ENCODE measurements around the gene WDR47. TPM values are rescaled to one million over a fixed set of nuclear protein-coding genes. Genes with fewer than 3 reads are reported as not detected.

The WDR47 gene
- polyA plus RNA-seq, 1 donor from 2014 or later: 65.7 TPM

DNA sequence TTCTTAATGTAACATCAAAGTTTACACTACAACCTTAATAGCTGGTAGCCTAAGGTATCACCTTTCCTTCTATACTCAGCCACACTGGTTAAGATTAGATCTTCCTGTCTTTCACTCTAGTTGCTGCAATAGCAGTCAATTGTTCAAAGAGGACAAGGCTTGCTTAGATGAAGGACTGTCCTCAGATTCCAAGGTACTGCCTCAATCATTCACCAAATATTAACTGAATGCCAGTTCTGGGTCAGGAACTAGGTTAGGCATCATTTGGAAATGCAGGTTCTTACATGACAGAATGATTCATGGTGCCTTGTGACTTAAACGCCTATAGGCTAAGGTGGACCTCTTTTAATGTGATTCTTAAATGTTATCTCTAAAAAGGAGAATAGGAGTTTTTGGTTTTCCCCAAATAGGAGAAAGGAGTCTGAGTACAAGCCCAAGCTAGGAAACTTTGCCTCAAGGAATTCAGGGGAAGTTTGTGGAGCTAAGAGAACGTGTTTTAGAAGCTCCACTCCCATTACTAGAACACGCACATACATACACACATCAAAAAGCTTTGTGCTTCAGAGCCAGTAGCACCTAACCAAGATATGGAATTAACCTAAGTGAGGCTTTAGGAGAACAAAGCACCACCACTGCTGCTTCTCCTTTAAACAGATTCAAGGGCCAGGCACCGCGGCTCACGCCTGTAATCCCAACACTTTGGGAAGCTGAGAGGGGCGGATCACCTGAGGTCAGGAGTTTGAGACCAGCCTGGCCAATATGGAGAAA, 8.5 kb upstream of the WDR47 start:
- H3K9ac ChIP-seq (ENCODE audit: low read length): no peak overlapping the region
- H3K4me3 ChIP-seq (ENCODE audit: low read length): no peak overlapping the region
- H3K36me3 ChIP-seq (ENCODE audit: insufficient read depth, low read length): no peaks in the 10 kb centered on the region
- no peaks in the 10 kb centered on the region for H3F3A ChIP-seq (ENCODE audit: insufficient read depth, low read length, poor library complexity, severe bottlenecking)
- H4K20me1 ChIP-seq (ENCODE audit: insufficient read depth): no peaks in the 10 kb centered on the region
- no peak overlapping the region for H3K4me2 ChIP-seq (ENCODE audit: low read length)
- H3K79me2 ChIP-seq (replicated peaks; ENCODE audit: insufficient read depth, low read length): no peaks in the 10 kb centered on the region
- H3K27ac ChIP-seq (ENCODE audit: low read length): no peak overlapping the region
- TF ChIP-seq POLR2AphosphoS5 (IDR thresholded peaks at IDR 0.05) (no peak), SMC3 (conservative IDR thresholded peaks at IDR 0.05; ENCODE audit: poor library complexity) (no peak), EZH2 (IDR thresholded peaks at IDR 0.05; ENCODE audit: borderline replicate concordance, insufficient read depth, low read length, poor library complexity, severe bottlenecking) (no peak), MXI1 (conservative IDR thresholded peaks at IDR 0.05; ENCODE audit: poor library complexity, severe bottlenecking) (no peak), TAF1 (IDR thresholded peaks at IDR 0.05; ENCODE audit: low read depth) (no peak), RAD21 (conservative IDR thresholded peaks at IDR 0.05) (no peak), EP300 (conservative IDR thresholded peaks at IDR 0.05; ENCODE audit: poor library complexity, severe bottlenecking) (no peak)
- TF ChIP-seq, protein P1, sequence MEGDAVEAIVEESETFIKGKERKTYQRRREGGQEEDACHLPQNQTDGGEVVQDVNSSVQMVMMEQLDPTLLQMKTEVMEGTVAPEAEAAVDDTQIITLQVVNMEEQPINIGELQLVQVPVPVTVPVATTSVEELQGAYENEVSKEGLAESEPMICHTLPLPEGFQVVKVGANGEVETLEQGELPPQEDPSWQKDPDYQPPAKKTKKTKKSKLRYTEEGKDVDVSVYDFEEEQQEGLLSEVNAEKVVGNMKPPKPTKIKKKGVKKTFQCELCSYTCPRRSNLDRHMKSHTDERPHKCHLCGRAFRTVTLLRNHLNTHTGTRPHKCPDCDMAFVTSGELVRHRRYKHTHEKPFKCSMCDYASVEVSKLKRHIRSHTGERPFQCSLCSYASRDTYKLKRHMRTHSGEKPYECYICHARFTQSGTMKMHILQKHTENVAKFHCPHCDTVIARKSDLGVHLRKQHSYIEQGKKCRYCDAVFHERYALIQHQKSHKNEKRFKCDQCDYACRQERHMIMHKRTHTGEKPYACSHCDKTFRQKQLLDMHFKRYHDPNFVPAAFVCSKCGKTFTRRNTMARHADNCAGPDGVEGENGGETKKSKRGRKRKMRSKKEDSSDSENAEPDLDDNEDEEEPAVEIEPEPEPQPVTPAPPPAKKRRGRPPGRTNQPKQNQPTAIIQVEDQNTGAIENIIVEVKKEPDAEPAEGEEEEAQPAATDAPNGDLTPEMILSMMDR (IDR thresholded peaks at IDR 0.05; ENCODE audit: poor library complexity, severe bottlenecking): no peak
- no peaks in the 10 kb centered on the region for H3K9me3 ChIP-seq (ENCODE audit: low read length)
- H3K9me2 ChIP-seq (ENCODE audit: insufficient read depth, low read length): no peaks in the 10 kb centered on the region
- H2AFZ ChIP-seq (ENCODE audit: low read depth, low read length): no peak overlapping the region
- H3K27me3 ChIP-seq (ENCODE audit: insufficient read depth, low read depth, low read length): no peaks in the 10 kb centered on the region

- no peak overlapping the region for H2AFZ ChIP-seq (ENCODE audit: low read depth, low read length)
- no peaks in the 10 kb centered on the region for H3K79me2 ChIP-seq (replicated peaks; ENCODE audit: insufficient read depth, low read length)
- no peaks in the 10 kb centered on the region for H4K20me1 ChIP-seq (ENCODE audit: insufficient read depth)
- H3K27ac ChIP-seq (ENCODE audit: low read length): no peak overlapping the region
- no peak for TF ChIP-seq MXI1 (conservative IDR thresholded peaks at IDR 0.05; ENCODE audit: poor library complexity, severe bottlenecking)
- no peak for TF ChIP-seq RAD21 (conservative IDR thresholded peaks at IDR 0.05)
- TF ChIP-seq, protein P1 (IDR thresholded peaks at IDR 0.05; ENCODE audit: poor library complexity, severe bottlenecking): no peak
- no peak for TF ChIP-seq EZH2 (IDR thresholded peaks at IDR 0.05; ENCODE audit: borderline replicate concordance, insufficient read depth, low read length, poor library complexity, severe bottlenecking)
- H3K36me3 ChIP-seq (ENCODE audit: insufficient read depth, low read length): no peaks in the 10 kb centered on the region
- H3K4me3 ChIP-seq (ENCODE audit: low read length): no peak overlapping the region
- no peaks in the 10 kb centered on the region for H3F3A ChIP-seq (ENCODE audit: insufficient read depth, low read length, poor library complexity, severe bottlenecking)
- H3K9me2 ChIP-seq (ENCODE audit: insufficient read depth, low read length): no peaks in the 10 kb centered on the region
- H3K9ac ChIP-seq (ENCODE audit: low read length): no peak overlapping the region
- no peaks in the 10 kb centered on the region for H3K9me3 ChIP-seq (ENCODE audit: low read length)
- no peak overlapping the region for H3K4me2 ChIP-seq (ENCODE audit: low read length)
- no peaks in the 10 kb centered on the region for H3K27me3 ChIP-seq (ENCODE audit: insufficient read depth, low read depth, low read length)
Observed at GRCh38 chr1:109048335-109048734, 6.4 kb upstream of the WDR47 start.

DNA sequence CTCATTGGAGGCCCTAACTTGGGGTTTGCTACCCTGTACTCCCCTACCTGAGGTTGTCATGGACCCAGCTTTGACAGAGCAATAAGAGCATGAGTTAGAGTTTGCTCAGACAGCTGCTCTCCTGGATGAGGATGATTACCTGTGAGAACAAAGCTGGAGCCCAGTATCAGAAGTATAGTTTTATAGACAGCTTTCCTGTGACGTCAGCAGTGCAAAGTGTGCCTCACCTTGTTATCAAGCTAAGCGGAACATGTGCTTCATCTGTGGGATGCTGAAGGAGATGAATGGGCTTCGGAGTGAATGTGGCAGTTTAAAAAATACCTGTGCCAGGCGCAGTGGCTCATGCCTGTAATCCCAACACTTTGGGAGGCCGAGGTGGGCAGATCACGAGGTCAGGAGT, 5.4 kb upstream of the WDR47 start:
- Histone ChIP-seq H3K79me2 (replicated peaks; ENCODE audit: insufficient read depth, low read length) (no peaks in the 10 kb centered on the region), H3K9me3 (ENCODE audit: low read length) (no peaks in the 10 kb centered on the region), H3K4me3 (ENCODE audit: low read length) (no peak overlapping the region), H3K27me3 (ENCODE audit: insufficient read depth, low read depth, low read length) (no peaks in the 10 kb centered on the region), H3K9me2 (ENCODE audit: insufficient read depth, low read length) (no peaks in the 10 kb centered on the region), H3K36me3 (ENCODE audit: insufficient read depth, low read length) (no peaks in the 10 kb centered on the region), H3F3A (ENCODE audit: insufficient read depth, low read length, poor library complexity, severe bottlenecking) (no peaks in the 10 kb centered on the region), H3K9ac (ENCODE audit: low read length) (no peak overlapping the region), H3K4me2 (ENCODE audit: low read length) (no peak overlapping the region), H2AFZ (ENCODE audit: low read depth, low read length) (no peak overlapping the region), H4K20me1 (ENCODE audit: insufficient read depth) (no peaks in the 10 kb centered on the region), H3K27ac (ENCODE audit: low read length) (no peak overlapping the region)
- TF ChIP-seq MXI1 (conservative IDR thresholded peaks at IDR 0.05; ENCODE audit: poor library complexity, severe bottlenecking): no peak
- TF ChIP-seq REST (IDR thresholded peaks at IDR 0.05; ENCODE audit: borderline replicate concordance): no peak
- TF ChIP-seq TAF1 (IDR thresholded peaks at IDR 0.05; ENCODE audit: low read depth): no peak
- no peak for TF ChIP-seq EZH2 (IDR thresholded peaks at IDR 0.05; ENCODE audit: borderline replicate concordance, insufficient read depth, low read length, poor library complexity, severe bottlenecking)
- no peak for TF ChIP-seq SMC3 (conservative IDR thresholded peaks at IDR 0.05; ENCODE audit: poor library complexity)
- TF ChIP-seq POLR2AphosphoS5 (IDR thresholded peaks at IDR 0.05): no peak
- TF ChIP-seq, protein P1 (IDR thresholded peaks at IDR 0.05; ENCODE audit: poor library complexity, severe bottlenecking): no peak
- TF ChIP-seq EP300 (conservative IDR thresholded peaks at IDR 0.05; ENCODE audit: poor library complexity, severe bottlenecking): no peak
- TF ChIP-seq RAD21 (conservative IDR thresholded peaks at IDR 0.05): no peak

All from neural cell (in vitro differentiated cells).